Fibroblast of lung (primary cell): Measurements from ENCODE around the gene XIRP2. TPM values are rescaled to one million over a fixed set of nuclear protein-coding genes. Genes with fewer than 3 reads are reported as not detected.

Experiments used
- DNase-seq, 2 donors: peaks; one replicate each; pipeline versions ENCODE4 v3.0.0 to v3.0.0-alpha.2; 2010; ENCODE audit warnings: low read depth in 2 of 2
- H2AFZ ChIP-seq: 2 replicates; pipeline ENCODE4 v1.5.1; 2012; ENCODE audit warnings: low read length, control low read depth, inconsistent platforms
- H3K27ac ChIP-seq: 2 replicates; pipeline ENCODE4 v1.5.1; 2011; ENCODE audit warnings: low read length, control low read depth; ENCODE audit not compliant: insufficient read depth
- H3K27me3 ChIP-seq: 2 replicates; pipeline ENCODE4 v1.5.1; 2011; ENCODE audit warnings: mild to moderate bottlenecking, low read length; ENCODE audit not compliant: control insufficient read depth, insufficient read depth
- H3K36me3 ChIP-seq: 2 replicates; pipeline ENCODE4 v1.5.1; 2011; ENCODE audit warnings: low read length; ENCODE audit not compliant: control insufficient read depth, insufficient read depth
- H3K4me1 ChIP-seq: 2 replicates; pipeline ENCODE4 v1.5.1; 2011; ENCODE audit warnings: low read length; ENCODE audit not compliant: control insufficient read depth, insufficient read depth; ENCODE audit errors: extremely low read depth
- H3K4me2 ChIP-seq: 2 replicates; pipeline ENCODE4 v1.5.1; 2011; ENCODE audit warnings: low read length, control low read depth; ENCODE audit not compliant: insufficient read depth; ENCODE audit errors: extremely low read depth
- H3K4me3 ChIP-seq, 4 experiments: fragments of 200-600 bp in 1 of 4; sonication (generic) in 1 of 4; replicated peaks in 1 of 4; 2 replicates each; pipeline ENCODE4 v1.5.1; 2011 to 2016; ENCODE audit warnings: low read length in 4 of 4, low read depth in 3 of 4, mild to moderate bottlenecking in 3 of 4, control low read depth in 2 of 4, inconsistent platforms in 1 of 4, mixed read lengths in 1 of 4; ENCODE audit not compliant: insufficient read depth in 1 of 4; ENCODE audit errors: control extremely low read depth in 1 of 4
- H3K79me2 ChIP-seq: 2 replicates; pipeline ENCODE4 v1.5.1; 2012; ENCODE audit warnings: mild to moderate bottlenecking, low read length, inconsistent platforms; ENCODE audit not compliant: control insufficient read depth, insufficient read depth
- H3K9ac ChIP-seq: 2 replicates; pipeline ENCODE4 v1.5.1; 2011; ENCODE audit warnings: mild to moderate bottlenecking, low read length, control low read depth; ENCODE audit not compliant: insufficient read depth
- H3K9me3 ChIP-seq: 2 replicates; pipeline ENCODE4 v1.5.1; 2012; ENCODE audit warnings: low read depth, low read length; ENCODE audit not compliant: control insufficient read depth, insufficient read depth
- H4K20me1 ChIP-seq: 2 replicates; pipeline ENCODE4 v1.5.1; 2011; ENCODE audit warnings: low read length; ENCODE audit not compliant: control insufficient read depth, insufficient read depth; ENCODE audit errors: extremely low read depth
- CTCF ChIP-seq, 2 donors: IDR thresholded peaks in 1 of 2; conservative IDR thresholded peaks in 1 of 2; 1 replicate in 1 of 2; 2 replicates in 1 of 2; pipeline ENCODE4 v1.5.1; 2011 to 2012; ENCODE audit warnings: low read length in 2 of 2, control low read depth in 1 of 2, inconsistent platforms in 1 of 2, low read depth in 1 of 2, mild to moderate bottlenecking in 1 of 2
- EZH2 ChIP-seq: IDR thresholded peaks from 2 replicates; pipeline ENCODE4 v1.5.1; 2012; ENCODE audit warnings: low read length, control low read depth, mild to moderate bottlenecking; ENCODE audit errors: missing control alignments
- polyA plus RNA-seq, 2 donors: library from polyadenylated mRNA; depleted of rRNA in 1 of 2; stranded (reverse) in 1 of 2; unstranded in 1 of 2; fragments of >200 nt; gene quantifications; 2 replicates each; pipeline ENCODE4 v1.2.1, GENCODE V29; 2011 to 2012; ENCODE audit warnings: missing spikeins in 1 of 2
- total RNA-seq: library from RNA; depleted of rRNA; stranded (reverse); fragments of >200 nt; gene quantifications from 2 replicates; pipeline ENCODE4 v1.2.1, GENCODE V29; 2014

XIRP2 gene
- total and polyA plus RNA-seq, 2 donors (not counting 1 experiment from before 2014, with no cell fraction given) = 1.1 to 2.0 TPM

GRCh38 chr2:167212014-167212648 lies 323.9 kb downstream of the XIRP2 start:
- TF ChIP-seq EZH2 (no peak), CTCF (conservative IDR thresholded peaks at IDR 0.05 in 1 of 2, IDR thresholded peaks at IDR 0.05 in 1 of 2; ENCODE audit: low read depth in 1 of 2, low read length in 2 of 2) (peak; percentile 84 to 87)
- Histone ChIP-seq H3K4me1 (no peaks in the 10 kb centered on the region), H2AFZ (no peak overlapping the region), H3K4me2 (no peak overlapping the region), H3K9ac (no peak overlapping the region), H3K79me2 (no peaks in the 10 kb centered on the region), H3K27me3 (no peaks in the 10 kb centered on the region), H4K20me1 (no peaks in the 10 kb centered on the region), H3K36me3 (no peaks in the 10 kb centered on the region), H3K27ac (no peak overlapping the region), H3K4me3 (no peak overlapping the region), H3K9me3 (no peaks in the 10 kb centered on the region)
- peak; percentile 48 to 78 for DNase-seq

- TF ChIP-seq CTCF (conservative IDR thresholded peaks at IDR 0.05 in 1 of 2, IDR thresholded peaks at IDR 0.05 in 1 of 2; ENCODE audit: low read depth in 1 of 2, low read length in 2 of 2) (no peak), EZH2 (no peak)
- Histone ChIP-seq H3K4me2 (no peak overlapping the region), H2AFZ (no peak overlapping the region), H3K9me3 (no peaks in the 10 kb centered on the region), H3K4me3 (no peak overlapping the region), H4K20me1 (no peaks in the 10 kb centered on the region), H3K27ac (no peak overlapping the region), H3K4me1 (no peaks in the 10 kb centered on the region), H3K27me3 (no peaks in the 10 kb centered on the region), H3K9ac (no peak overlapping the region), H3K79me2 (no peaks in the 10 kb centered on the region), H3K36me3 (no peaks in the 10 kb centered on the region)
- no peak for DNase-seq
Observed at GRCh38 chr2:167215595-167215994, 327.3 kb downstream of the XIRP2 start.

- Histone ChIP-seq H3K4me3 (no peak overlapping the region), H3K4me2 (no peak overlapping the region), H3K27ac (no peak overlapping the region), H3K4me1 (no peaks in the 10 kb centered on the region), H3K27me3 (no peaks in the 10 kb centered on the region), H4K20me1 (no peaks in the 10 kb centered on the region), H3K9me3 (no peaks in the 10 kb centered on the region), H3K79me2 (no peaks in the 10 kb centered on the region), H3K9ac (no peak overlapping the region), H2AFZ (no peak overlapping the region), H3K36me3 (no peaks in the 10 kb centered on the region)
- no peak for TF ChIP-seq EZH2
- TF ChIP-seq CTCF (conservative IDR thresholded peaks at IDR 0.05 in 1 of 2, IDR thresholded peaks at IDR 0.05 in 1 of 2; ENCODE audit: low read depth in 1 of 2, low read length in 2 of 2) = no peak
- DNase-seq = no peak
Observed at GRCh38 chr2:167237478-167237877, 349.2 kb downstream of the XIRP2 start.
